GF-D8 (cell line): ENCODE data around the gene ADAMTS6.
"Not testable (repeated sequence)": the region's sequence is repeated elsewhere in the genome, so short reads cannot be mapped to it uniquely, and the experiment has no call there.

Experiments used
- DNase-seq: peaks from one replicate; lab custom pipeline; 2025; lab: John Stamatoyannopoulos, UW

ADAMTS6 gene

GRCh38 chr5:65468633-65469032 lies 13.1 kb downstream of the ADAMTS6 start:
- DNase-seq: no peak

- no peak for DNase-seq
Observed at GRCh38 chr5:65462139-65462705, 19.5 kb downstream of the ADAMTS6 start.

GRCh38 chr5:65461490-65461889 lies 20.2 kb downstream of the ADAMTS6 start:
- no peak for DNase-seq

DNA sequence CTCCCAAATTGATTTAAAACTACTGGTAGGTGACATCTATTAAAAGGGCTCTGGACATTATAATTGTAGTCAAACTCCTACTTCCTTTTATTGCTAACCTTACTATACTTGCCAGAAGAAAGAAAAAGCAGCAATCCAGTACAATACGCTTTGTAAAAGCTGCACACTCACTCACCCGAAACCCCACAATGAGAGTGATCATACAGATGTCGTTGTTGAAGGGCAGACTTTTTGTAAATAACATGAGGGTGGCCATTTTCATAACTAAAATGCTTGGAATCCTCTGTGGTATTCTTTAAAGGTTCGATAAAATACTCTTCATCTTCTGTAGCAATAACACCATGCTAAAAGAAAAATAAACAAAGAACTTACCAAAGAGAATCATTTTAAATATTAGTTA lies 21.7 kb downstream of the ADAMTS6 start:
- no peak for DNase-seq

- DNase-seq: no peak
Observed at GRCh38 chr5:65455064-65455463, 26.7 kb downstream of the ADAMTS6 start.

DNA sequence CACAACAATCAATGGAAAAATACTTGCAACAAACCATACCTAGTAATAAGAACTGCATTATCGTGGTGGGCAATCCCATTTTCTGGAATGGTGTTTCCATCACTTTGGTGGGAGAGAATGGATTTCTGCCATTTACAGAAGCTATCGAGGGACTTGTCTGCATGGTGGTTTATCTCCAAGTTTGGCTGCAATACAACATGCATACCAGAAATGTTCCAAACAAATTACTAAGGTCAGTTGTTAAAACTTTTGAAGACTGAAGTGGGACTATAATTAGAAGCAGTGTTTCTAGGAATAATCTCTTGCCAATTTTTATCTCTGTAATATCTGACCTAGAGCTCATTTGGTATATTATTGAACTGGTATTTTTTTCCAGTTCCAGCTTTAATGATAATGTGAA lies 30.3 kb downstream of the ADAMTS6 start:
- DNase-seq: no peak

GRCh38 chr5:65446682-65447081 lies 35.0 kb downstream of the ADAMTS6 start:
- no peak for DNase-seq

GRCh38 chr5:65441800-65442199 lies 39.9 kb downstream of the ADAMTS6 start:
- no peak for DNase-seq

- DNase-seq: no peak
Observed at GRCh38 chr5:65440456-65440855, 41.3 kb downstream of the ADAMTS6 start.

DNA sequence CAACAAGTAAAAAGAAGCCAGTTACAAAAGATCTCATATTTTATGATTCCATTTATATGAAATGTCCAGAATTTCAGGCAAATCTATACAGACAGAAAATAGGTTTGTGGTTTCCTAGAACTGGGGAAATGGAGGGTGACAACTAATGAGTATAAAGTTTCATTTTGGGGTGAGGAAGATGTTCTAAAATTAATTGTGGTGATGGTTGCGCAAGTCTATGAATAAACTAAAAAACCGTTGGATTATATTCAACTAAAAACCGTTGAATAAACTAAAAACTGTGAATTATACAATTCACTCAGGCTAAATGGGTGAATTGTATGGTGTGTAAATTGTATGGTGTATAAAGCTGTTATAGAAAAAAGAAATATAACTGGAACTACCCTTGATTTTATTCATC lies 47.6 kb downstream of the ADAMTS6 start:
- DNase-seq: no peak

GRCh38 chr5:65426656-65427055 lies 55.1 kb downstream of the ADAMTS6 start:
- no peak for DNase-seq

GRCh38 chr5:65423623-65424022 lies 58.1 kb downstream of the ADAMTS6 start:
- DNase-seq: no peak

DNA sequence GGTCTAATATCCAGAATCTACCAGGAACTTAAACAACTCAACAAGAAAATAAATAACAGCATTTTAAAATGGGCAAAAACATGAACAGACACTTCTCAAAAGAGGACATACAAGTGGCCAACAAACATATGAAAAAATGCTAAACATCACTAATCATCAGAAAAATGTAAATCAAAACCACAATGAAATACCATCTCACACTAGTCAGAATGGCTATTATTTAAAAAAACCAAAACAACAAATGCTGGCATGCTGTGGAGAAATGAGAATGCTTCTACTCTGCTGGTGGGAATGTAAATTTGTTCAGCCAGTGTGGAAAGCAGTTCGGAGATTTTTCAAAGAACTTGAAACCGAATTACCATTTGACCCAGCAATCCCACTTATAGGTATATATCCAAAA lies 63.1 kb downstream of the ADAMTS6 start:
- DNase-seq: no peak

DNA sequence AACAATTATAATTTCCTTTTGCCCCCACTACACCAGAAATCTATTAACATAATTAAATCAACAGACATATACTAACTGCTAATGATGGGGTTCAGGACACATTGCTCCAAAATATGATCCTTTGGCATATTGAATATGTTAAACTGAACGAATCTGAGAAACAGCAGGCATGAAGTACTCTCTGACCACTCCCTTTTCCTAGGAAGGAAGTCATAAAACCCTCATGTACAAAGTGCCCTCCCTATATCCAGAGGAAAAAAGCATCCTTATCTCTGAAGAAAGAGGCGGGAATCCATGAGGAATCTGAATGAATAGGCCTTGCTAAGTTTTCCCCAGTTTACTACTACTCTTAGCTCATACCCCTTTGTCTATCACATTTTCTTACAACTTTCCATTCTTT lies 67.9 kb downstream of the ADAMTS6 start:
- DNase-seq: no peak

DNA sequence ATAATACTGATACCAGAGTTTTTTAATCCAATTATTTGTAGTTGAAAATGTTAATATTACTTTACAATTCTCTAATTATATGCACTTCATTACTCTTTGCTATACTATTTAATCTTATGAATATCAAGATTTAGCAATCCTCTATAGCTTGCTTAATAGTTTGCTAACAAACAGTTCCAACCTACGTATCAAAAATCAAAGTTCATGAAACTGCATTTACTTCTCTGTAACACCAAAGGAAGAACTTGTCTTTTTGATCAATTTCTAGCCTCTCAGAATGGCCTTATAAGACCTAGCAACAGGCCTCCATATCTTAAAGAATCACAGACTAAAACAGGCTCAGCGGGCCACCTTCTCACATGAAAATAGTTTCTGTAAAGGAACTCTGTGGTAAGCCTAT lies 68.9 kb downstream of the ADAMTS6 start:
- no peak for DNase-seq

DNA sequence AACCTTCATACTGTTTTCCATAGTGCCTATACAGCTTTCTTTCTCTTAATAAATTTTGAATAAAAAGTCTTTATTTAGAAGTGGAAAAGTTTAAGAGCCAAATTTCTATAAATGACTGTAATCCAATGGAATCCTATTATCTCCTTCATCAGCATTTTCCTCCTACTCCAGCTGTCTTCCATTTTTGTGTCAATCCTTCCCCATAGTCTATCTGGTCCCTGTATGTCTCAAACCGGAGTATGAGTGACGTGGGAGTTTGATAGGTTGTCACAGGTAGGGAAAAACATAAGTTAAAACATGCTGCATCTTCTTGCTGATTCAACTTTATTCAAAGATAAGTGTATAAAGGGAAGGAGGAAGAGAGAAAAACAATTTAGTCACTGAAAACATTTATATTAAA lies 70.4 kb downstream of the ADAMTS6 start:
- no peak for DNase-seq

DNA sequence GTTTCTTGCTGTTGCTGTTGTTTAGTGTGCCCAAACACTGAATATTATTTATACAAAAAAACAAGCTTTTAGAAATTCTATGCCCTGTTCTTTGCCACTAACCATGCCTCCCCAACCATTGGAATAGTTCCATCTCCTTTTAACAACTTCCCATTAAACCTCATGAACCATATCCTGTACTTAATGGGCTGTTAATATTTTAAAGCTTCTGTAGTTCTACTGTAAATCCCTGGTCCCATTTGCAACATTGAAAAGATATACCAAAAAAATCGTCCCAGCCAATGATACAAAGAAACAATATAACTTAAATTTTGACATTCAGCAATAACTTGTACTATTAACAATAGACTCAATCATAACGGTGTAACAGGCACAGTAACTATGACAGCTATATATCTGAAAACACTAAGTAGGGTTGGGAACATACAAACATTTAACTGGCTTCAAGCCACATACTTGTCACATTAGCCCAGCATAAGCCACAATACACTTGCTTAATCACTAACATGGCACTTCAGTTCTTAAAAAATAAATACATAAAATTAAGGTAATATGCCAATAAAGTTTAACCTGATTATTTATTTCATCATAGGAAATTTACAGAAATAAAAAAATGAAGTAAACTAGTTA lies 86.1 kb downstream of the ADAMTS6 start:
- DNase-seq: no peak

DNA sequence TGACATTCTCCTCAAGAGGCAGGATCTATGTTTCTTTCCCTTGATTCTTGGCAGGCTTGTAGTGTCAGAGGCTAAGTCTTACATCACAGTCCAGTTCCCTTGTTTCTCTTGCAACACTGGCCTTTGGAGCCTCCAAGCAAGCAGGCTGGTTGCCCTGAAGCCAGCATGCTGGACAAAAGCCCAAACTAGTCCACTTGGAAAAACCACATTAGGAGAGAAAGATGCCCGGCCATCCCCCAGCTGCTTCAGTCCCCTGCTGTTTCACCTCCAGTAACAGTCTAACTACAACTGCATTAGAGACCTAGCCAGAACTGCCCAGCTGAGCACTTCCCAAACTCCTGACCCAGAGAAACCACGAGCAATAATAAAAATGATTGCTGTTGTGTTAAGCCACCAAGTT lies 87.6 kb downstream of the ADAMTS6 start:
- no peak for DNase-seq

DNA sequence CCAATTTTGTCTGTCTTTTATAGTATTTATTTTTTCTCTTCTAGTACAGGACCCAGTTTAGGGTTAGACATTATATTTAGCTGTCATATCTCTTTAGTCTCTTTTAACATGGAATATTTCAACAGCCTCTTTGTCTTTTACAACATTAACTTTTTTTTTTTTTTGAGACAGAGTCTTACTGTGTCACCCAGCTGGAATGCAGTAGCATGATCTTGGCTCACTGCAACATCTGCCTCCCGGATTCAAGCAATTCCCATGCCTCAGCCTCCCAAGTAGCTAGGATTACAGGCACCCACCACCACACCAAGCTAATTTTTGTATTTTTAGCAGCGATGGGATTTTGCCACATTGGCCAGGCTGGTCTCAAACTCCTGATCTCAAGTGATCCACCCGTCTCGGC lies 90.1 kb downstream of the ADAMTS6 start:
- DNase-seq: no peak

- no peak for DNase-seq
Observed at GRCh38 chr5:65390208-65390607, 91.5 kb downstream of the ADAMTS6 start.

- DNase-seq: no peak
Observed at GRCh38 chr5:65383859-65384258, 97.9 kb downstream of the ADAMTS6 start.

DNA sequence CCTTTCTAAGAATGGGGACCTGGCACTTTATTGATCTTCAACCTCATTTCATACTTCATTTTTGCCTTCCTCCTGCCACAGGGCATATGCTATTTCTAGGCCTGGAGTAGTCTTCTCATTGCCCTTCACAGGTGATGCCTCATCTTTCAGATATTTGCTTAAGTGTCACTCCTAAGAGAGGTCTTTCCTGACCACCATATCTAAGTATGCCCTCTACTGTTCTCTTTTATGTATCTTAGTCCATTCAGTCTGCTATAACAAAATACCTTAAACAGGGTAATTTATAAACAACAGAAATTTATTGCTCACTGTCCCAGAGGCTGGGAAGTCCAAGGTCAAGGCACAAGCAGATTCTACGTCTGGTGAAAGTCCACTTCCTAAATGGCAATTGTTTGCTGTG lies 99.1 kb downstream of the ADAMTS6 start:
- DNase-seq: no peak

DNA sequence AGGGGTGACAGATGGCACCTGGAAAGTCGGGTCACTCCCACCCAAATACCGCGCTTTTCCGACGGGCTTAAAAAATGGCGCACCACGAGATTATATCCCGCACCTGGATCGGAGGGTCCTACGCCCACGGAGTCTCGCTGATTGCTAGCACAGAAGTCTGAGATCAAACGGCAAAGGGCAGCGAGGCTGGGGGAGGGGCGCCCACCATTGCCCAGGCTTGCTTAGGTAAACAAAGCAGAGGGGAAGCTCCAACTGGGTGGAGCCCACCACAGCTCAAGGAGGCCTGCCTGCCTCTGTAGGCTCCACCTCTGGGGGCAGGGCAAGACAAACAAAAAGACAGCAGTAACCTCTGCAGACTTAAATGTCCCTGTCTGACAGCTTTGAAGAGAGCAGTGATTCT lies 111.2 kb downstream of the ADAMTS6 start:
- DNase-seq: not testable (repeated sequence)

DNA sequence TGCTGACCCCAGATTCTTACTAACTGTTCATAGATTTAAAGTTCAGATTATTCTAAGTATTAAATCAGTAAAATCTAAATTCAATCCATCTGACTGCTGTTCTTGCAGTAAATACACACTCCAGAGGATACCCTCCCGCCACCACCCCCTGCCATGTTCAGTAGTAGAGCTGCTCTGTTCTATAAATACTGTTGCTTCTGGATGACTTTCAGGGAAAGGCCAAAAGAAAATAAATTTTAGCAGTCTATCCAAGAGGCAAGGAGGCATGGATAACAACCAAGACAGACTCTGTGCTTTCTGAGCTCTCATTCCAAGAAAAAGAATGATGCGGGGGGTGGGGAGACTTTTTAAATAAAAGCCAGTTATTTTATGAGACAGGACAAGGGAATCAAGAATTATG lies 115.1 kb downstream of the ADAMTS6 start:
- no peak for DNase-seq
